Body of pancreas (tissue), 4 donors: ENCODE measurements around the gene PHOSPHO1. TPM values are rescaled to one million over a fixed set of nuclear protein-coding genes. Genes with fewer than 3 reads are reported as not detected.

Source experiments
- ATAC-seq: fragments of 150-250 bp; one replicate; pipeline ENCODE4 v1.9.1; 2016
- DNase-seq, 4 donors: peaks; one replicate each; pipeline ENCODE4 v3.0.0-alpha.2; 2019
- H3K27ac ChIP-seq, 4 donors: fragments of 200-600 bp; sonication (generic); 1 replicate in 3 of 4; 2 replicates in 1 of 4; pipeline versions ENCODE4 v1.5.1 to v1.6.1; 2016 to 2019; ENCODE audit warnings: mild to moderate bottlenecking in 1 of 4, mixed read lengths in 1 of 4, moderate library complexity in 1 of 4
- H3K27me3 ChIP-seq, 2 donors: fragments of 200-600 bp; sonication (generic); one replicate each; pipeline ENCODE4 v1.6.0; 2016; ENCODE audit warnings: mild to moderate bottlenecking in 1 of 2
- H3K36me3 ChIP-seq, 2 donors: fragments of 200-600 bp; sonication (generic); replicated peaks in 1 of 2; 2 replicates each; pipeline ENCODE4 v1.5.1; 2016; ENCODE audit warnings: low read depth in 2 of 2; ENCODE audit not compliant: insufficient read depth in 1 of 2
- H3K4me1 ChIP-seq: fragments of 200-600 bp; sonication (generic); one replicate; pipeline ENCODE4 v1.6.0; 2016
- H3K4me3 ChIP-seq, 2 donors: fragments of 200-600 bp; sonication (generic); 1 replicate in 1 of 2; 2 replicates in 1 of 2; pipeline ENCODE4 v1.5.1; 2016 to 2019
- H3K9me3 ChIP-seq, 3 donors: fragments of 200-600 bp; sonication (generic); 1 replicate in 2 of 3; 2 replicates in 1 of 3; pipeline ENCODE4 v1.5.1; 2016
- CTCF ChIP-seq, 7 experiments: fragments of 450-650 bp in 4 of 7; fragments of 200-600 bp in 3 of 7; sonication (generic) in 3 of 7; IDR thresholded peaks; one replicate each; pipeline ENCODE4 v1.5.1; 2016 to 2019; ENCODE audit warnings: antibody characterized with exemption in 7 of 7
- POLR2A ChIP-seq, 3 donors: fragments of 450-650 bp; IDR thresholded peaks; one replicate each; pipeline ENCODE4 v1.6.1; 2016; ENCODE audit warnings: antibody characterized with exemption in 3 of 3, mild to moderate bottlenecking in 2 of 3
- WGBS, 2 donors: methylation state at CpG; one replicate each; pipeline ENCODE4 v1.1.5; 2017; 5-methylcytosine and 5-hydroxymethylcytosine counted together
- intact Hi-C: fragments of 100-400 bp; cut with DNase I; formaldehyde crosslinking; loops from one replicate; pipeline ENCODE4 v1.15.1; 2023
- total RNA-seq, 2 donors: library from RNA; depleted of rRNA; stranded (reverse); fragments of >200 nt; gene quantifications; one replicate each; pipeline ENCODE4 v1.1.0, GENCODE V29; 2016

Gene PHOSPHO1
- total RNA-seq, 2 donors from 2014 or later = 13.5 TPM; not detected in 1

- peaks cover 0 to 8% of the 10 kb centered on the region in 2 donors for H3K27me3 ChIP-seq
- DNase-seq = no peak
- no peaks in the 10 kb centered on the region for H3K9me3 ChIP-seq
- H3K36me3 ChIP-seq = no peaks in the 10 kb centered on the region
- no peak overlapping the region for H3K4me3 ChIP-seq
- H3K27ac ChIP-seq = no peak overlapping the region
- intact Hi-C loops = no loop called here
- no peak for TF ChIP-seq CTCF (IDR thresholded peaks at IDR 0.05)
- no peak for TF ChIP-seq POLR2A (IDR thresholded peaks at IDR 0.05)
- peaks cover 18% of the 10 kb centered on the region for H3K4me1 ChIP-seq
- WGBS, 2 donors = 9 to 10% methylated on average over 7 to 9 of the region's 9 CpGs
- ATAC-seq = no peak
Observed at GRCh38 chr17:49223168-49223516, 7.4 kb downstream of the PHOSPHO1 start.

- intact Hi-C loops = no loop called here
- peaks cover 20% of the 10 kb centered on the region for H3K4me1 ChIP-seq
Observed at GRCh38 chr17:49219987-49220386, 10.6 kb downstream of the PHOSPHO1 start.

GRCh38 chr17:49218941-49219913, 11.4 kb downstream of the PHOSPHO1 start:
- H3K27me3 ChIP-seq = peaks cover 0 to 2% of the 10 kb centered on the region in 2 donors
- intact Hi-C loops = no loop called here
- no peaks in the 10 kb centered on the region for H3K36me3 ChIP-seq
- 24 to 37% methylated on average over 15 to 37 of the region's 37 CpGs for WGBS, 2 donors
- H3K4me3 ChIP-seq = no peak overlapping the region
- TF ChIP-seq CTCF (IDR thresholded peaks at IDR 0.05) = no peak
- TF ChIP-seq POLR2A (IDR thresholded peaks at IDR 0.05) = no peak
- ATAC-seq (no peak), DNase-seq (peak in 1 of 4 donors; percentile 54)
- H3K9me3 ChIP-seq = no peaks in the 10 kb centered on the region
- H3K4me1 ChIP-seq = peaks cover 20% of the 10 kb centered on the region
- peak overlapping the region in 1 of 4 donors; percentile 68 for H3K27ac ChIP-seq

More at GRCh38 chr17:49219987-49220386, 10.6 kb downstream of the PHOSPHO1 start:
- TF ChIP-seq POLR2A (IDR thresholded peaks at IDR 0.05) (no peak), CTCF (IDR thresholded peaks at IDR 0.05) (no peak)
- no peak overlapping the region for H3K4me3 ChIP-seq
- H3K36me3 ChIP-seq = no peaks in the 10 kb centered on the region
- DNase-seq (no peak), ATAC-seq (no peak)
- 75 to 76% methylated on average over 10 to 14 of the region's 15 CpGs for WGBS, 2 donors
- no peaks in the 10 kb centered on the region for H3K9me3 ChIP-seq
- H3K27ac ChIP-seq = no peak overlapping the region
- H3K27me3 ChIP-seq = peaks cover 0 to 8% of the 10 kb centered on the region in 2 donors

- TF ChIP-seq CTCF (IDR thresholded peaks at IDR 0.05) (no peak), POLR2A (IDR thresholded peaks at IDR 0.05) (peak in 1 of 3 donors; percentile 31)
- peak in 2 of 4 donors; percentile 16 to 77 for DNase-seq
- no peaks in the 10 kb centered on the region for H3K9me3 ChIP-seq
- H3K27ac ChIP-seq = peak overlapping the region in 1 of 4 donors; percentile 68
- H3K27me3 ChIP-seq = no peaks in the 10 kb centered on the region
- peaks cover 16% of the 10 kb centered on the region for H3K4me1 ChIP-seq
- no peaks in the 10 kb centered on the region for H3K36me3 ChIP-seq
- WGBS, 2 donors = 54 to 63% methylated on average over 13 to 16 of the region's 17 CpGs
- no peak overlapping the region for H3K4me3 ChIP-seq
- no peak for ATAC-seq
- intact Hi-C loops = no loop called here
Observed at GRCh38 chr17:49217651-49218413, 12.8 kb downstream of the PHOSPHO1 start.
